IPS-15b (cell line): ENCODE data around the gene FAP.

Source experiments
- H3K27me3 ChIP-seq: one replicate; pipeline ENCODE4 v1.6.1; 2013; ENCODE audit warnings: low read length; ENCODE audit not compliant: control insufficient read depth, insufficient read depth
- H3K36me3 ChIP-seq: one replicate; pipeline ENCODE4 v1.6.1; 2013; ENCODE audit warnings: low read length; ENCODE audit not compliant: control insufficient read depth, insufficient read depth
- H3K4me1 ChIP-seq: one replicate; pipeline ENCODE4 v1.6.1; 2013; ENCODE audit warnings: mild to moderate bottlenecking, low read length; ENCODE audit not compliant: control insufficient read depth, insufficient read depth
- H3K4me3 ChIP-seq: one replicate; pipeline ENCODE4 v1.5.1; 2013; ENCODE audit warnings: low read depth, low read length
- H3K9ac ChIP-seq: one replicate; pipeline ENCODE4 v1.6.1; 2013; ENCODE audit warnings: low read depth, mild to moderate bottlenecking, low read length
- H3K9me3 ChIP-seq: one replicate; pipeline ENCODE4 v1.6.1; 2013; ENCODE audit warnings: mild to moderate bottlenecking, low read length; ENCODE audit not compliant: control insufficient read depth, insufficient read depth

FAP gene

DNA sequence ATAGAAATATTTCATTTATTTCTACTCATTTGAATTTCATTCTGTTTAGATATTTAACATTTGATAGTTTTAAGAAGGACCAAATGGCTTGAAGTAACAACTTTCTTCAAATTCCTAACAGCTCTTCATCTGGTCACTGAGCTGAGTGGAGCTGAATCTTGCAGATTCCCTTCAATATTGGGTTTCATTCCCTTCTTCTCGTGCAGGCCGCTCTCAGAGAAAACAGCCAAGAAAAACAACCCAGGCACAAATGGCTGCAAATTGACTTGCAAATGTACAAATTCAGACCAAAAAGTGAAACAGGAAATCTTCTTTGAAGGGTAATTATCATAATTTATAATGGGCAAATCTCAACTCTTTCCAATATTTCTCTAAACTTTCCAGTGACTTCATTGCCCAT, 60.9 kb downstream of the FAP start:
- H3K27me3 ChIP-seq = no peaks in the 10 kb centered on the region
- H3K9ac ChIP-seq = no peak overlapping the region
- no peaks in the 10 kb centered on the region for H3K9me3 ChIP-seq
- no peaks in the 10 kb centered on the region for H3K4me1 ChIP-seq
- no peaks in the 10 kb centered on the region for H3K36me3 ChIP-seq
- H3K4me3 ChIP-seq = no peak overlapping the region

DNA sequence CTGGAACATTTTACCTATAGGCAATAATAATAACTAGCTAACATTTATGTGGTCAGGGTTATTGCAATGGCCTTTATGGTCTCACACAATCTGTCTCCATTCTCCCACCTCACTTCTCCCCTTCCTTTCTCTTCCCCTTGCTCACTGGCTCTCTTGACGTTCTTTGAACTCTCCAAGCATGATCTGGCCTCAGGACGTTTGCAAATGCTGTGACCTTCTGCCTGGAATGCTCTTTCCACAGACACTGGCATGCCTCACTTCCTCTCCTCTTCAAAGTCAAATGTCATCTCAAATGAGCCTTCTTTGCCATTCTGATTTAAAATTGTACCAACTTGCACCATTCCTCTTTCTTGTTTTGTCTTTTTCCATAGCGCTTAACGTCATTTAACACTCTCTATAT, 65.9 kb downstream of the FAP start:
- no peaks in the 10 kb centered on the region for H3K27me3 ChIP-seq
- no peak overlapping the region for H3K9ac ChIP-seq
- no peak overlapping the region for H3K4me3 ChIP-seq
- H3K9me3 ChIP-seq = no peaks in the 10 kb centered on the region
- no peaks in the 10 kb centered on the region for H3K36me3 ChIP-seq
- no peaks in the 10 kb centered on the region for H3K4me1 ChIP-seq

DNA sequence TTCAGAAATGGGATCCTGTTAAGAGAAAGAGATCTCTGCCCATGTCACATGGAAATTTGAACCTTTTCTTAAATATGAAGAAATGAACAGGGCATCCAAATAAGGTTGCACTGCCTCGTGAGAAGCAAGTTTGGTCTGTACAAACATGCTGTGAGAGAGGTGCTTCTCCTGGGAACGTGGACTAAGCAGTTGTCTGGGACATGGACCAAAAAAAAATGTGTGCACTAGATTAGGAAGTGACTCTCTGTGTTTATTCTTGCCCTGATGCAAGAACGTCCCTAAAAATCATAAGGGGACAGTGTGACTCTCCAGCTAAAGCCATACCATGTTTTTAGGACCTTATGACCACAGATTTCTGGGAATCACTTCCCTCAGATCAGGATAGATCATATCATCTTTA, 67.5 kb downstream of the FAP start:
- Histone ChIP-seq H3K4me1 (no peaks in the 10 kb centered on the region), H3K36me3 (no peaks in the 10 kb centered on the region), H3K9ac (no peak overlapping the region), H3K27me3 (no peaks in the 10 kb centered on the region), H3K9me3 (no peaks in the 10 kb centered on the region), H3K4me3 (no peak overlapping the region)

DNA sequence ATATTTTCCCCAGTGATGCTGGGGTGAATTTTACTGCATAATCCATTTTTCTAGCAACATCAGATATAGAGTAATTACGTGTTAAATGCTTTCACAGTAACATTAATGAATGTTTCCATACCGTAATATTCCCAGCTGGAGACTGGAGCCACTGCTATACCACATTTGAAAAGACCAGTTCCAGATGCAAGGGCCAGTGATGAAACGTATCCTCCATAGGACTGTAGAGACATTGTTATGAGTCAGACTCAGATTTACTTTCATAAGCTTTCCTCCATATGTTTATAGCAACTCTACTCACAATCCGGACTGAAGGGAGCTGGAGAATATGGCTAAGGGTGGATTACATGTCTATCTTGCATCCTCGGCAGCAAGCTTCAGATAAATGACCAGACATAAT, 68.5 kb downstream of the FAP start:
- H3K36me3 ChIP-seq = no peaks in the 10 kb centered on the region
- no peak overlapping the region for H3K9ac ChIP-seq
- no peaks in the 10 kb centered on the region for H3K9me3 ChIP-seq
- no peaks in the 10 kb centered on the region for H3K27me3 ChIP-seq
- H3K4me1 ChIP-seq = no peaks in the 10 kb centered on the region
- no peak overlapping the region for H3K4me3 ChIP-seq

DNA sequence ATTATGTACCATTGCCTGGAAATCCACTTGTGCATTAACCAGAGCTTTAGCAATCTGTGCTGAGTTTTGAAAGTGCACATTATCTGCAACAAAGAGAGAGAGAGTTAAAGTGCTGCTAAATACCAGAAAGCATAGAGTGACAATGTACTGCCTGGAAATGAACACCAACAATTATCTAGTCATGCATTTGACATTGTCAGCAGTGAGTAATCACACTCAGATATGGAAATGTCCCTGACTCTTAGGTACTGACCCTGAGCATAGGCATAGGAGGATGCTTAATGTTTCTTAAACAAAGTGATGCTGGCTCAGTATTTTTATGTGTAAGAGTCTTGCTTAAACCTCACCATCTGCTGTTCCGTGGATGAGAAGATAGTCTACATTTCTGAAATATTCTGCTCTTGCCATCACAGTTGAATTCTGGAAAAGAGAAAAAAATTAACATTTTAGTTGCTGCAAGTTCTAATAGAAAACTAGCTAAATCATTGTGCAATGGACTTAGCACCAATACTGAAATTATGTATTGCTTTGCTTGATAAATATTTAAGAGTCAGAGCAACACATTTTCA, 70.4 kb downstream of the FAP start:
- Histone ChIP-seq H3K4me1 (no peaks in the 10 kb centered on the region), H3K27me3 (no peaks in the 10 kb centered on the region), H3K4me3 (no peak overlapping the region), H3K9me3 (no peaks in the 10 kb centered on the region), H3K9ac (no peak overlapping the region), H3K36me3 (no peaks in the 10 kb centered on the region)

DNA sequence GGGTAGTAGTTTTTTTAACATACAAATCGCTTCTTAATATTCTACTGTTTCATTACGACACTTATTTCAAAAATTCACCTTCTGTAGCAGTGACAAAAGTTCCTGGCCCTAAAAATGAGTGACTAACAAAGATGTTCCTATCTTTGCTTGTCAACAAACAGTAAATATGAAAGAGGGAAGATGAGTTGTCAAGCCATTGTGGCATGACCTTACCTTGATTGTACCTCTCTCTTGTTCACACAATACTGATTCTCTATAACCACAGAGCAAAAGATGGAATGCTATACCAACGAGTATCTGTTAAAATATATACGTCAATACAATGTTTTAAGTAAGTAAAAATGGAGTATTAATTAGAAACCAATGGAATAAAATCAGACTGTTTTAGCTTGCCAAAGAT, 76.5 kb downstream of the FAP start:
- Histone ChIP-seq H3K9ac (no peak overlapping the region), H3K4me3 (no peak overlapping the region), H3K36me3 (no peaks in the 10 kb centered on the region), H3K9me3 (no peaks in the 10 kb centered on the region), H3K27me3 (no peaks in the 10 kb centered on the region), H3K4me1 (no peaks in the 10 kb centered on the region)

DNA sequence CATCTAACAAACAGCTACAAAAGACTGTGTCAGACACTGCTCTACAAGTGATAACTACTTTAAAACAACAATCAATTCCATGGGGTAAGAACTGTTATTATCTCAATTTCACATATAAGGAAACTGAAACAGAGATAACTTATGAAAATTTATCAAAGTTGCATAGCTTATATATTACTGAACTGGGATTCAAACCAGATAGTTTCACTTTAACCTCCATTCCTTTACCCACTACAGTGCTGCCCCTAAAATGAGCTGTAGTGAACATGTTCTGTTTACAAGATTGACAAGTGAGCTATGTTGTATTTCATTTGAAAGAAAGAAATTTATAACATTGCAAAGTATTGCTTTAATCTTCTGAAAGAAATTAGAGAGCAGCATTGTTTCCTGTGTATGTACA, 77.1 kb downstream of the FAP start:
- H3K27me3 ChIP-seq = no peaks in the 10 kb centered on the region
- no peaks in the 10 kb centered on the region for H3K4me1 ChIP-seq
- no peak overlapping the region for H3K9ac ChIP-seq
- H3K9me3 ChIP-seq = no peaks in the 10 kb centered on the region
- H3K4me3 ChIP-seq = no peak overlapping the region
- H3K36me3 ChIP-seq = no peaks in the 10 kb centered on the region

DNA sequence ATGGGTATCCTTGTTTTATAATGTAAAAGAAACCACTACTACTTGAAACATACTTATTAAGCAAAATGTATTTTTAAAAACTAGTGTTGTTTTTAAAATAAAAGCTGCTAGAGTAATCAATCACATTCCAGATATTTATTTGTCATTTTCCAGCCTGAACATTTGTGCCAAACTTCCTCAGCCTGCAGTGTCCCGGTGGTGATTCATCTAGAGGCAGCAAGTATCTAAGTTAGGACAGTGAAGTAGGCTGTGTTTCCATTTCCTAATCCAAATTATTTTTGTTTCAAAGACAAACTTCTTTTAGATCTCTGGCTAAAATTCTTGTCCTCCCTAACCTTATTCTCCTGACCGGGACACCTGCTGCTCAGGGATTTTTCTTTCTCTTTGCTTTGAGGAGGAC, 78.4 kb downstream of the FAP start:
- no peak overlapping the region for H3K4me3 ChIP-seq
- no peak overlapping the region for H3K9ac ChIP-seq
- H3K36me3 ChIP-seq = no peaks in the 10 kb centered on the region
- no peaks in the 10 kb centered on the region for H3K27me3 ChIP-seq
- H3K9me3 ChIP-seq = no peaks in the 10 kb centered on the region
- no peaks in the 10 kb centered on the region for H3K4me1 ChIP-seq

DNA sequence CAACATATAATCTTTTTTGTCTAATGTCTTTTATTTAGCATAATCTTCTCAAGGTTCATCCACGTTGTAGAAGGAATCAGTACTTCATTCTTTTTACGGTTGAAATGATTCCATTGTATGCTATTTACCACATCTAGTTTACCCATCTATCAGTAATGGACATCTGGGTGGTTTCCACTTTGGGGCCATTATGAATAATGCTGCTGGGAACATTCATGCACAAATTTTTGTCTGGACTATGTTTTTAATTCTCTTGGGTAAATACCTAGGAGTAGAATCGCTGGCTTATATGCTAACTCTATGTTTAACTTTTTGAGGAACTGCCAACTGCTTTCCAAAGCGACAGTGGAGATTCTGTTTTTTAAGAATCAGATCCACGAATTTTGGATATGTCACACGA, 83.8 kb downstream of the FAP start:
- Histone ChIP-seq H3K9me3 (no peaks in the 10 kb centered on the region), H3K9ac (no peak overlapping the region), H3K36me3 (no peaks in the 10 kb centered on the region), H3K27me3 (no peaks in the 10 kb centered on the region), H3K4me1 (no peaks in the 10 kb centered on the region), H3K4me3 (no peak overlapping the region)

DNA sequence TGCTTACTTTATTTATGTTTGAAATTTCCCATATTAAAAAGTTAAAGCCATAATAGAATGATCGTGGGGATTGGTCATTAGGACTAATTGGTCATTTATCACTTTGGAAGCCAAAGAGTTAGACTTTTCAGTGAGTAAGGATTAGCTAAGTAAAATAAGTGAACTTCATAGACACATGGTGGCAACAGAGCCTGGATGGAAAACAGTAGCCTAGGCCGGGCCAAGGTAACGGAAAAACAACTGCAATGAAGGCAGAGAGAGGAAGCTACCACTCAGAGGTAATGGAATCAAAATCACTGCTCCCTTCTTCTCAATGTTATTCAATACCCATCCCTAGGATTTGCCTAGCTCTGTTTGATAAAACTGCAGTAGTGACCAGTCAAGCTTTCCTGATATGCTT, 87.1 kb downstream of the FAP start:
- Histone ChIP-seq H3K36me3 (no peaks in the 10 kb centered on the region), H3K4me1 (no peaks in the 10 kb centered on the region), H3K27me3 (no peaks in the 10 kb centered on the region), H3K4me3 (no peak overlapping the region), H3K9ac (no peak overlapping the region), H3K9me3 (no peaks in the 10 kb centered on the region)

DNA sequence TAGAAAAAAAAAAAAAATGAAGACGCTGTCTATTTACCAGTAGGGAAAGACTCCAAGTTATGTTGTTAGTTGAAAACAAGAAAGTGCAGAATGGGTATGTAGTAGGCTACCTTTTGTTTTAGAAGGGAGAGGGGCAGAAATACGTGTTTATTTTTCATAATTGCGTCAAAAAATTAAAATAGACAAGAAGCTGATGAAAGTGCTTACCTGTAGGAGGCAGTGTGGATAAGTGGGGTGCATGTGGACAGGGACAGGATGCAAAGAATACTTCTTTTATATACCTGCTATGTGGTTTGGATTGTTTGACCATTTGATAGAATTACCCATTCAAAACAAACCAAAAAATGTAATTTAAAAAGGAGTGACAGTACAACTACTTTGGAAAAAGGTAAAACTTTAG, 88.2 kb downstream of the FAP start:
- H3K9me3 ChIP-seq = no peaks in the 10 kb centered on the region
- H3K36me3 ChIP-seq = no peaks in the 10 kb centered on the region
- no peak overlapping the region for H3K4me3 ChIP-seq
- no peak overlapping the region for H3K9ac ChIP-seq
- no peaks in the 10 kb centered on the region for H3K27me3 ChIP-seq
- no peaks in the 10 kb centered on the region for H3K4me1 ChIP-seq

DNA sequence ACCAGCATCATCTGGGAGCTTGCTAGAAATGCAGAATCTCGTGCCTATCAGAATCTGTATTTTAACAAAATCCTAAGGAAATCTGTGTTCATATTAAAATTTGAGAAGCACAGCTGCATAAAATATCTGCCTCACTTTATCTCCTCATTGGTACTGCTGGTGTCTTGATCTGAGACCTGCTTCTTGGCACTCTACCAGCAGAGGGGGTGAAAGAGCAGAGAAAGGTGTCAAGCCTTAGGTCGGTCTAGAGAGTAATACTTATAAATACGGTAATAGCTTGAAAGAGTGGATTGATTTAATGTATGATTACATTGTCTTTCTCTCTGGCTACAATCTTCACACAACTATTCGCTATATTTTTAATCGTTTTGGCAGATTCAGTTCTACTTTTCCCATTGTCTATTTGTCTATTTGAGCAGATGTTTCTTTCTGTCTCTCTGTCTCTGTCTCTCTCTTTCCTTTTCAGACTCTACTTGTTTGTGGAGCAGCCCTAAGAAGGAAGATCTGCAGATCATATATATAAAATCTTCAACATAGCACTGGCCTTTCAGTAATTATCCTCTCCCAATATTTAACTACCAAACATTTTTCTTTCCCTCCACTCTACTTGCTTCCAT, 89.5 kb downstream of the FAP start:
- Histone ChIP-seq H3K27me3 (peaks cover 3% of the 10 kb centered on the region), H3K9ac (no peak overlapping the region), H3K4me3 (no peak overlapping the region), H3K4me1 (peaks cover 3% of the 10 kb centered on the region), H3K9me3 (no peaks in the 10 kb centered on the region), H3K36me3 (no peaks in the 10 kb centered on the region)
